ENCODE results near the gene TMEM94.

DNA sequence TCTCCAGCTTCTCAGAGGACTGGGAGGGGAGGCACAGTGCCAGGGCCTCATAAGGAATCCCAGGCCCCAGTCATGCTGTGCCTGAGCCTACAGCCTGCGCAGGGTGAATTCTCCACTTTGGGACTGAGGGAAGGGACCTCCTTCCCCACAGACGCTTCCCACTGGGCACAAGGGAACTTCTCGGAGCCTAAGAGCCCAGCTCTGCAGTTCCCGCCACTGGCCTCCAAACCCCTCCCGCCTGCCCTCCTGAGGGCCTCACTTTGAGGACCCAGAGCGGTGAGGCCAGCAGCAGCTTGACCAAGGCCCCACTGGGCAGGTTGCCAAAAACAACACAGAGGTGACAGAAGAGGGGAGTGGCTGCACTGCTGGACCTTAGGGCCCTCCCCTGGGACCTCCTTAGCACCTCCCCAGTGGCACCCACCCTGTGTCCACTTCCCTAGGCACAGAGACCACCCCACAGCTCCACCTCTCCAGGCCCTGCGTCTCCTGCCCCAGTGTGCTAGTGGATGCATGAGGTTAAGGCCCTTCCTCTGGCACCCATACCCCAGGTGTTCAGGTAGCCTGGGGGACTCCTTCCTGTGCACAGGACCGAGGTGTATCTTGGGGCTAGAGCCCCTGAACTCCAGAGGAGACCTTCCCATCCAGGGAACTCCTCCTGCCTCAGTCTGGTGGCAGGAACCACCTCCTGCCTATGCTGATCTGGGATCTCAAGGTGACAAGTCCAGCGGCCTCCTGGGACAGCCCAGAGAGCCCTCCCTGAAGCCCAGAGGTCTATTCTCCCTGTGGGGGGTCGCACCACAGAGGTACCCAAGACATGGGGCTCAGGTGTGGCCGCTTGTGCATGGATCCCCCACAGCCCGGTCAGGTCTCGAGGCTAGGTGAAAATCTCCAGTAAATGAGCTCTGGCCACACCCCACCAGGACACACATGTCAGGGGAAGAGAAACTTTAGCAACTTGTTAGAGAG is 55.5 kb downstream of the TMEM94 start:
- TF ChIP-seq POLR2A (IDR thresholded peaks at IDR 0.05), result no peak
- TF ChIP-seq, protein P1, sequence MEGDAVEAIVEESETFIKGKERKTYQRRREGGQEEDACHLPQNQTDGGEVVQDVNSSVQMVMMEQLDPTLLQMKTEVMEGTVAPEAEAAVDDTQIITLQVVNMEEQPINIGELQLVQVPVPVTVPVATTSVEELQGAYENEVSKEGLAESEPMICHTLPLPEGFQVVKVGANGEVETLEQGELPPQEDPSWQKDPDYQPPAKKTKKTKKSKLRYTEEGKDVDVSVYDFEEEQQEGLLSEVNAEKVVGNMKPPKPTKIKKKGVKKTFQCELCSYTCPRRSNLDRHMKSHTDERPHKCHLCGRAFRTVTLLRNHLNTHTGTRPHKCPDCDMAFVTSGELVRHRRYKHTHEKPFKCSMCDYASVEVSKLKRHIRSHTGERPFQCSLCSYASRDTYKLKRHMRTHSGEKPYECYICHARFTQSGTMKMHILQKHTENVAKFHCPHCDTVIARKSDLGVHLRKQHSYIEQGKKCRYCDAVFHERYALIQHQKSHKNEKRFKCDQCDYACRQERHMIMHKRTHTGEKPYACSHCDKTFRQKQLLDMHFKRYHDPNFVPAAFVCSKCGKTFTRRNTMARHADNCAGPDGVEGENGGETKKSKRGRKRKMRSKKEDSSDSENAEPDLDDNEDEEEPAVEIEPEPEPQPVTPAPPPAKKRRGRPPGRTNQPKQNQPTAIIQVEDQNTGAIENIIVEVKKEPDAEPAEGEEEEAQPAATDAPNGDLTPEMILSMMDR (IDR thresholded peaks at IDR 0.05), result no peak

Data from gastroesophageal sphincter (tissue), 3 donors.